CD4-positive, alpha-beta T cell treated with Interleukin-1 beta for 1 hour (primary cell): Measurements from ENCODE around the gene CORO6.

Source experiments
- DNase-seq, 2 donors: peaks; one replicate each; pipeline ENCODE4 v3.0.0-alpha.2; 2020 to 2022

Gene CORO6

GRCh38 chr17:29590411-29591145 is 32.1 kb downstream of the CORO6 start:
- DNase-seq: no peak

GRCh38 chr17:29589524-29590410 is 32.9 kb downstream of the CORO6 start, which contains the start of gene GIT1:
Gene GIT1 (minus strand): TSS chr17:29589648. CDS start chr17:29589378, 270 bp downstream.
- DNase-seq: peak; percentile 87

- peak; percentile 52 to 54 for DNase-seq
Measured at GRCh38 chr17:29588562-29589411, 33.9 kb downstream of the CORO6 start.

GRCh38 chr17:29588017-29588561 is 34.6 kb downstream of the CORO6 start:
- DNase-seq: no peak

- no peak for DNase-seq
Measured at GRCh38 chr17:29587591-29587990, 35.1 kb downstream of the CORO6 start.

GRCh38 chr17:29586676-29587469 is 35.8 kb downstream of the CORO6 start:
- DNase-seq: no peak

GRCh38 chr17:29585080-29585751 is 37.5 kb downstream of the CORO6 start:
- DNase-seq: peak in 1 of 2 donors; percentile 39

GRCh38 chr17:29584452-29585079 is 38.1 kb downstream of the CORO6 start:
- no peak for DNase-seq

GRCh38 chr17:29583324-29584248 is 39.1 kb downstream of the CORO6 start:
- no peak for DNase-seq

GRCh38 chr17:29582772-29583171 is 39.9 kb downstream of the CORO6 start:
- no peak for DNase-seq

GRCh38 chr17:29582254-29582765 is 40.4 kb downstream of the CORO6 start:
- no peak for DNase-seq

GRCh38 chr17:29581583-29582253 is 41.0 kb downstream of the CORO6 start:
- no peak for DNase-seq

- DNase-seq: peak; percentile 91
Measured at GRCh38 chr17:29579866-29580771, 42.6 kb downstream of the CORO6 start.

- no peak for DNase-seq
Measured at GRCh38 chr17:29578626-29579485, 43.9 kb downstream of the CORO6 start.

GRCh38 chr17:29577385-29578211 is 45.1 kb downstream of the CORO6 start:
- DNase-seq: no peak

- no peak for DNase-seq
Measured at GRCh38 chr17:29577001-29577370, 45.7 kb downstream of the CORO6 start.
